HL-60 (cell line): ENCODE measurements around the gene EPB41L2.

ENCODE experiments used
- DNase-seq, 2 experiments: peaks; one replicate each; pipeline ENCODE4 v3.0.0-alpha.2; 2010 to 2020; ENCODE audit warnings: low read depth in 1 of 2, low spot score in 1 of 2
- H3K27ac ChIP-seq: fragments of 250-450 bp; sonication (Bioruptor Pico); replicated peaks from 2 replicates; pipeline ENCODE4 v1.5.1; 2020; ENCODE audit warnings: mild to moderate bottlenecking, moderate library complexity
- H3K27me3 ChIP-seq: fragments of 250-450 bp; sonication (Bioruptor Pico); 2 replicates; pipeline ENCODE4 v1.5.1; 2021; ENCODE audit warnings: mild to moderate bottlenecking, moderate library complexity; ENCODE audit not compliant: insufficient read depth, poor library complexity, severe bottlenecking
- H3K4me3 ChIP-seq: replicated peaks from 2 replicates; pipeline ENCODE4 v1.5.1; 2011; ENCODE audit warnings: mild to moderate bottlenecking, control low read depth, low read length; ENCODE audit not compliant: insufficient read depth
- CTCF ChIP-seq: IDR thresholded peaks from one replicate; pipeline ENCODE4 v1.5.1; 2011; ENCODE audit warnings: low read length, control low read depth, inconsistent platforms; ENCODE audit not compliant: insufficient read depth
- GABPA ChIP-seq: IDR thresholded peaks from 2 replicates; pipeline ENCODE4 v1.6.1; 2012; ENCODE audit warnings: low read depth
- POLR2AphosphoS5 ChIP-seq: IDR thresholded peaks from 2 replicates; pipeline ENCODE4 v1.6.1; 2012; ENCODE audit warnings: low read depth
- SPI1 ChIP-seq: IDR thresholded peaks from 2 replicates; pipeline ENCODE4 v1.6.1; 2012; ENCODE audit warnings: low read depth, mild to moderate bottlenecking, borderline replicate concordance
- TF ChIP-seq, protein P1 (sequence below): IDR thresholded peaks from 2 replicates; pipeline ENCODE4 v1.6.1; 2012; ENCODE audit warnings: low read depth; ENCODE audit not compliant: insufficient replicate concordance

EPB41L2 gene

GRCh38 chr6:130936933-130937332 lies 126.1 kb downstream of the EPB41L2 start:
- no peak for DNase-seq
- Histone ChIP-seq H3K27ac (no peak overlapping the region), H3K27me3 (no peaks in the 10 kb centered on the region)

DNA sequence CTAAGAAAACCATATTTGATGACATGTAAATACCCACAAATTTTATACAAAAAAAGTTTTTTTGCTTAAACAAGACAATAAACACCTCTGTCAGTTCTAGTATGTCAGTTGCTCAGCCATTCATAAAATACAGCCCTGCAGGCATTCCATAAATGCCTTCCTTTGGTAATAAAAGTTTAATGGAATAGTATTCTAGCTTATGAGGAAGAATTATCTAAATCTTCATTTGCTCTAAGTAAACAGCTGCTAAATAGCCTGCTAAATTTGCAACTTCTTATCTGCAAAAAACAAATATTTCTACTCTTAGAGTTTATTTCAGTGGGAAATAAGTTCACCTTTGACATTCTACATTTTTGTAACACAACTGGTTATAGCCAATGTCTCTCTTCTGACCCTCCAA lies 127.1 kb downstream of the EPB41L2 start:
- no peak for DNase-seq
- no peak overlapping the region for H3K4me3 ChIP-seq
- H3K27ac ChIP-seq, result no peak overlapping the region
- TF ChIP-seq POLR2AphosphoS5 (no peak), SPI1 (no peak), GABPA (no peak), CTCF (no peak)
- TF ChIP-seq, protein P1, sequence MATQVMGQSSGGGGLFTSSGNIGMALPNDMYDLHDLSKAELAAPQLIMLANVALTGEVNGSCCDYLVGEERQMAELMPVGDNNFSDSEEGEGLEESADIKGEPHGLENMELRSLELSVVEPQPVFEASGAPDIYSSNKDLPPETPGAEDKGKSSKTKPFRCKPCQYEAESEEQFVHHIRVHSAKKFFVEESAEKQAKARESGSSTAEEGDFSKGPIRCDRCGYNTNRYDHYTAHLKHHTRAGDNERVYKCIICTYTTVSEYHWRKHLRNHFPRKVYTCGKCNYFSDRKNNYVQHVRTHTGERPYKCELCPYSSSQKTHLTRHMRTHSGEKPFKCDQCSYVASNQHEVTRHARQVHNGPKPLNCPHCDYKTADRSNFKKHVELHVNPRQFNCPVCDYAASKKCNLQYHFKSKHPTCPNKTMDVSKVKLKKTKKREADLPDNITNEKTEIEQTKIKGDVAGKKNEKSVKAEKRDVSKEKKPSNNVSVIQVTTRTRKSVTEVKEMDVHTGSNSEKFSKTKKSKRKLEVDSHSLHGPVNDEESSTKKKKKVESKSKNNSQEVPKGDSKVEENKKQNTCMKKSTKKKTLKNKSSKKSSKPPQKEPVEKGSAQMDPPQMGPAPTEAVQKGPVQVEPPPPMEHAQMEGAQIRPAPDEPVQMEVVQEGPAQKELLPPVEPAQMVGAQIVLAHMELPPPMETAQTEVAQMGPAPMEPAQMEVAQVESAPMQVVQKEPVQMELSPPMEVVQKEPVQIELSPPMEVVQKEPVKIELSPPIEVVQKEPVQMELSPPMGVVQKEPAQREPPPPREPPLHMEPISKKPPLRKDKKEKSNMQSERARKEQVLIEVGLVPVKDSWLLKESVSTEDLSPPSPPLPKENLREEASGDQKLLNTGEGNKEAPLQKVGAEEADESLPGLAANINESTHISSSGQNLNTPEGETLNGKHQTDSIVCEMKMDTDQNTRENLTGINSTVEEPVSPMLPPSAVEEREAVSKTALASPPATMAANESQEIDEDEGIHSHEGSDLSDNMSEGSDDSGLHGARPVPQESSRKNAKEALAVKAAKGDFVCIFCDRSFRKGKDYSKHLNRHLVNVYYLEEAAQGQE, result no peak
- H3K27me3 ChIP-seq, result no peaks in the 10 kb centered on the region

More at GRCh38 chr6:130936933-130937332, 126.1 kb downstream of the EPB41L2 start:
- H3K4me3 ChIP-seq, result no peak overlapping the region
- TF ChIP-seq POLR2AphosphoS5 (no peak), SPI1 (no peak), GABPA (no peak), CTCF (no peak)
- TF ChIP-seq, protein P1, result no peak

- H3K27ac ChIP-seq, result no peak overlapping the region
- H3K4me3 ChIP-seq, result no peak overlapping the region
- no peak for DNase-seq
- no peak for TF ChIP-seq CTCF
- no peak for TF ChIP-seq POLR2AphosphoS5
- no peak for TF ChIP-seq SPI1
- no peak for TF ChIP-seq GABPA
- TF ChIP-seq, protein P1, result no peak
- H3K27me3 ChIP-seq, result no peaks in the 10 kb centered on the region
Observed at GRCh38 chr6:130934848-130935585, 128.0 kb downstream of the EPB41L2 start.
